PC-3 (cell line): Measurements from ENCODE around the gene BBC3. TPM values are rescaled to one million over a fixed set of nuclear protein-coding genes. Genes with fewer than 3 reads are reported as not detected.
A peak's percentile ranks its signal among the peaks of the same experiment; 100 is the strongest.

Experiments used
- ATAC-seq: fragments of 200-7000 bp; cut with Tn5 transposase; 2 replicates; pipeline ENCODE4 v1.9.1; 2020; ENCODE audit warnings: mild to moderate bottlenecking, moderate library complexity
- BruUV-seq: library from RNA; stranded (reverse); fragments of 400-500 nt; replicated peaks from 2 replicates; lab custom pipeline; 2021; lab: Mats Ljungman, UMichigan
- CTCF ChIA-PET: fragments of 300-600 bp; sonication (Branson Sonifier 250); formaldehyde crosslinking; loops from one replicate; lab custom pipeline; 2022; ENCODE audit warnings: antibody characterized with exemption; lab: Charles Lee
- POLR2A ChIA-PET: fragments of 300-600 bp; sonication (Branson Sonifier 250); formaldehyde crosslinking; loops from one replicate; lab custom pipeline; 2022; ENCODE audit warnings: antibody characterized with exemption; ENCODE audit not compliant: unreplicated experiment; lab: Charles Lee
- DNase-seq: peaks from one replicate; pipeline ENCODE4 v3.0.0-alpha.2; 2015
- H2AFZ ChIP-seq: fragments of 300-600 bp; sonication (generic); 2 replicates; pipeline ENCODE4 v1.6.0; 2016; ENCODE audit warnings: antibody characterized with exemption, low read length
- H3F3A ChIP-seq: fragments of 300-600 bp; sonication (generic); one replicate; pipeline ENCODE4 v1.6.0; 2017; ENCODE audit warnings: antibody characterized with exemption, low read length, control low read depth, mild to moderate bottlenecking; ENCODE audit not compliant: unreplicated experiment
- H3K27ac ChIP-seq: fragments of 300-600 bp; sonication (generic); 2 replicates; pipeline ENCODE4 v1.5.1; 2016; ENCODE audit warnings: mild to moderate bottlenecking, low read length
- H3K27me3 ChIP-seq: fragments of 300-600 bp; sonication (generic); 2 replicates; pipeline ENCODE4 v1.6.1; 2016; ENCODE audit warnings: low read length, mixed read lengths
- H3K36me3 ChIP-seq: fragments of 300-600 bp; sonication (generic); 2 replicates; pipeline ENCODE4 v1.6.1; 2016; ENCODE audit warnings: low read depth, mixed run types, low read length, mixed read lengths
- H3K4me1 ChIP-seq: fragments of 300-600 bp; sonication (generic); 2 replicates; pipeline ENCODE4 v1.5.1; 2016; ENCODE audit warnings: low read length; ENCODE audit not compliant: insufficient read depth
- H3K4me2 ChIP-seq: fragments of 300-600 bp; sonication (generic); 2 replicates; pipeline ENCODE4 v1.6.0; 2016; ENCODE audit warnings: low read length
- H3K4me3 ChIP-seq: fragments of 300-600 bp; sonication (generic); 2 replicates; pipeline ENCODE4 v1.5.1; 2016; ENCODE audit warnings: mild to moderate bottlenecking, low read length, mixed read lengths
- H3K79me2 ChIP-seq: fragments of 300-600 bp; sonication (generic); 2 replicates; pipeline ENCODE4 v1.6.1; 2017; ENCODE audit warnings: low read length, mixed read lengths
- H3K9ac ChIP-seq: fragments of 300-600 bp; sonication (generic); 2 replicates; pipeline ENCODE4 v1.6.0; 2016; ENCODE audit warnings: mild to moderate bottlenecking, low read length
- H3K9me2 ChIP-seq: fragments of 300-600 bp; sonication (generic); replicated peaks from 2 replicates; pipeline ENCODE4 v1.6.1; 2016; ENCODE audit warnings: mixed run types, low read length, mixed read lengths
- H3K9me3 ChIP-seq: fragments of 300-600 bp; sonication (generic); 2 replicates; pipeline ENCODE4 v1.6.1; 2016; ENCODE audit warnings: low read length, mixed read lengths
- H4K20me1 ChIP-seq: fragments of 300-600 bp; sonication (generic); 2 replicates; pipeline ENCODE4 v1.6.1; 2016; ENCODE audit warnings: low read length, mixed read lengths
- CTCF ChIP-seq: fragments of 300-600 bp; sonication (generic); conservative IDR thresholded peaks from 2 replicates; pipeline ENCODE4 v1.5.1; 2017; ENCODE audit warnings: antibody characterized with exemption, low read depth, mild to moderate bottlenecking, low read length
- EZH2 ChIP-seq: fragments of 300-600 bp; sonication (generic); IDR thresholded peaks from one replicate; pipeline ENCODE4 v1.6.1; 2017; ENCODE audit warnings: antibody characterized with exemption, mild to moderate bottlenecking, low read length; ENCODE audit not compliant: unreplicated experiment
- EZH2phosphoT487 ChIP-seq: fragments of 300-600 bp; sonication (generic); IDR thresholded peaks from 2 replicates; pipeline ENCODE4 v1.6.1; 2018; ENCODE audit warnings: mild to moderate bottlenecking, antibody characterized with exemption, low read length, borderline replicate concordance
- intact Hi-C: fragments of 100-400 bp; cut with micrococcal nuclease; formaldehyde crosslinking; loops from 2 replicates; pipeline ENCODE4 v1.9.0; 2023
- total RNA-seq: library from RNA; depleted of rRNA; stranded (reverse); fragments of >200 nt; gene quantifications from 2 replicates; pipeline ENCODE4 v1.2.3, GENCODE V29; 2014

The BBC3 gene
- total RNA-seq, 1 experiment from 2014 or later: 2.9 TPM

GRCh38 chr19:47236072-47236675, 5.2 kb upstream of the BBC3 start:
- no peak for ATAC-seq
- no TSS peak for BruUV-seq
- no peaks in the 10 kb centered on the region for H3F3A ChIP-seq

DNA sequence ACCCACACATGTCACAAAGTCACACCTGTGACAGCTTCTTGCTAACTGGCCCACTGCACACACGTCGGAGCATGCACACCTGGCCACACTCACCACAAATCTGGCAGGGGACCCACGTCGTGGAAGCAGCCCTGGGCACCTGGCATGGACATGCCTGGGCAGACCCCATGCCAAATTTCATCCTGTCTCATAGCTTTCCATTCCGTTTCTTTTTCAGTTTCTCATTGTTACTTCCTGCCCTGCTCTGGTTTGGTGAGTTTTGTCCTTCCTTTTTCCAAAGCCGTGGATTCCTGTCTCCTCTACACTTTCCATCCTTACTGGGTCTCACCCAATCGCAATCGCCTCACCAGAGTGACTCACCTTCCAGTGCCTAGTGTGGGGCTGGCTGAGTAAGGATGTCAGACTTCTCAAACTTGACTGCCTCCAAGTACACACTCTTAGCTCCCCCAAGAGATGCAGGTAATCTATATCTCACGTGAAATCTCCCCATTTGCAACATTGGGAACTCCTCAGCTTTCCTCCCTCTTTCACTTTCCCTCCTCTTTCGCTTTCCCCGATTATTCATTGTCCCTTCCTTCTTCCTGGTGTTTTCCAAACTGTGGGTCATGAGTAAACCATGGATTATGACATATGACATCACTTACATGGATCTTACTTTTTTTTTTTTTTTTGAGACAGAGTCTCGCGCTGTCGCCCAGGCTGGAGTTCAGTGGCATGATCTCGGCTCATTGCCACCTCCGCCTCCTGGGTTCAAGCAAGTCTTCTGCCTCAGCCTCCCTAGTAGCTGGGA, 1.6 kb upstream of the BBC3 start:
- ATAC-seq (no peak), DNase-seq (peak; percentile 45)
- intact Hi-C loops: no loop called here
- H3F3A ChIP-seq: no peaks in the 10 kb centered on the region
- ChIA-PET CTCF (interaction anchor here (0.6 kb wide), 1 partner anchor 8 kb away, joined by 3 read pairs; no protein-coding TSS in a partner anchor), POLR2A (interaction anchor here (0.6 kb wide), 2 partner anchors 11 to 1784 kb away, joined by 3 read pairs; no protein-coding TSS in a partner anchor)
- H3K27me3 ChIP-seq: no peaks in the 10 kb centered on the region
- peak overlapping the region; percentile 64 for H3K4me2 ChIP-seq
- H3K9me3 ChIP-seq: no peaks in the 10 kb centered on the region
- peak overlapping the region; percentile 36 for H3K4me3 ChIP-seq
- TF ChIP-seq EZH2phosphoT487: no peak
- no peak for TF ChIP-seq EZH2
- no peak for TF ChIP-seq CTCF
- no peaks in the 10 kb centered on the region for H4K20me1 ChIP-seq
- no peaks in the 10 kb centered on the region for H3K79me2 ChIP-seq
- no peak overlapping the region for H3K9ac ChIP-seq
- BruUV-seq: no TSS peak
- H3K27ac ChIP-seq: peak overlapping the region; percentile 4; the same call in 1 of the 2 replicates
- H3K4me1 ChIP-seq: peaks cover 23% of the 10 kb centered on the region
- H2AFZ ChIP-seq: peak overlapping the region; percentile 40; the same call in 1 of the 2 replicates
- no peaks in the 10 kb centered on the region for H3K36me3 ChIP-seq
- no peaks in the 10 kb centered on the region for H3K9me2 ChIP-seq

More at GRCh38 chr19:47236072-47236675, 5.2 kb upstream of the BBC3 start:
- H3K4me3 ChIP-seq: no peak overlapping the region
- no peaks in the 10 kb centered on the region for H3K36me3 ChIP-seq
- no peaks in the 10 kb centered on the region for H3K9me2 ChIP-seq
- no peak overlapping the region for H3K9ac ChIP-seq
- H3K27ac ChIP-seq: no peak overlapping the region
- intact Hi-C loops: no loop called here
- H2AFZ ChIP-seq: no peak overlapping the region
- no peak overlapping the region for H3K4me2 ChIP-seq
- no peaks in the 10 kb centered on the region for H3K79me2 ChIP-seq
- peaks cover 15% of the 10 kb centered on the region for H3K4me1 ChIP-seq
- TF ChIP-seq CTCF (no peak), EZH2phosphoT487 (no peak), EZH2 (no peak)
- ChIA-PET CTCF (interaction anchor here (0.6 kb wide), 1 partner anchor 8 kb away, joined by 12 read pairs; no protein-coding TSS in a partner anchor), POLR2A (no interaction called here)
- H4K20me1 ChIP-seq: no peaks in the 10 kb centered on the region
- H3K27me3 ChIP-seq: no peaks in the 10 kb centered on the region
- H3K9me3 ChIP-seq: no peaks in the 10 kb centered on the region
- no peak for DNase-seq
